ENCODE measurements around the gene PGM2L1. TPM values are rescaled to one million over a fixed set of nuclear protein-coding genes. Genes with fewer than 3 reads are reported as not detected.
"Not testable (repeated sequence)": the region's sequence is repeated elsewhere in the genome, so short reads cannot be mapped to it uniquely, and the experiment has no call there.

The PGM2L1 gene
- total RNA-seq, 1 donor from 2014 or later = 1.8 TPM

- intact Hi-C loops (cut with DNase I) = no loop called here
These were observed 44.2 kb downstream of the PGM2L1 start for GRCh38 chr11:74354036-74354435.

GRCh38 chr11:74347381-74347780 lies 50.9 kb downstream of the PGM2L1 start:
- intact Hi-C loops (cut with DNase I) = no loop called here
- no peak for DNase-seq (ENCODE audit: low spot score)

More at GRCh38 chr11:74354036-74354435, 44.2 kb downstream of the PGM2L1 start:
- no peak for DNase-seq (ENCODE audit: low spot score)

- intact Hi-C loops (cut with DNase I) = no loop called here
These were observed 52.8 kb downstream of the PGM2L1 start for GRCh38 chr11:74345420-74345819.

GRCh38 chr11:74341921-74342320 lies 56.3 kb downstream of the PGM2L1 start:
- DNase-seq (ENCODE audit: low spot score) = no peak
- intact Hi-C loops (cut with DNase I) = no loop called here

More at GRCh38 chr11:74345420-74345819, 52.8 kb downstream of the PGM2L1 start:
- DNase-seq (ENCODE audit: low spot score) = no peak

- no peak for DNase-seq (ENCODE audit: low spot score)
- intact Hi-C loops (cut with DNase I) = no loop called here
These were observed 58.6 kb downstream of the PGM2L1 start for GRCh38 chr11:74339619-74340018.

- intact Hi-C loops (cut with DNase I) = no loop called here
- no peak for DNase-seq (ENCODE audit: low spot score)
These were observed 59.3 kb downstream of the PGM2L1 start for GRCh38 chr11:74338963-74339362.

- DNase-seq (ENCODE audit: low spot score) = no peak
- intact Hi-C loops (cut with DNase I) = no loop called here
These were observed 65.0 kb downstream of the PGM2L1 start for GRCh38 chr11:74333193-74333592.

GRCh38 chr11:74332291-74332690 lies 65.9 kb downstream of the PGM2L1 start:
- intact Hi-C loops (cut with DNase I) = no loop called here

GRCh38 chr11:74331000-74331399 lies 67.2 kb downstream of the PGM2L1 start:
- DNase-seq (ENCODE audit: low spot score); intact Hi-C loops (cut with DNase I): not testable (repeated sequence)

More at GRCh38 chr11:74332291-74332690, 65.9 kb downstream of the PGM2L1 start:
- no peak for DNase-seq (ENCODE audit: low spot score)

GRCh38 chr11:74330075-74330858 lies 68.0 kb downstream of the PGM2L1 start:
- intact Hi-C loops (cut with DNase I) = no loop called here
- no peak for DNase-seq (ENCODE audit: low spot score)

- intact Hi-C loops (cut with DNase I) = loop anchor here (10.0 kb wide), 3 partner anchors 68 to 362 kb away; partner anchors contain the start of gene PGM2L1
- DNase-seq (ENCODE audit: low spot score) = no peak
These were observed 71.2 kb downstream of the PGM2L1 start for GRCh38 chr11:74327076-74327475.

- no peak for DNase-seq (ENCODE audit: low spot score)
- intact Hi-C loops (cut with DNase I) = loop anchor here (10.0 kb wide), 3 partner anchors 68 to 362 kb away; partner anchors contain the start of gene PGM2L1
These were observed 71.6 kb downstream of the PGM2L1 start for GRCh38 chr11:74326665-74327064.

- peak; percentile 89 for DNase-seq (ENCODE audit: low spot score)
- intact Hi-C loops (cut with DNase I) = loop anchor here (10.0 kb wide), 3 partner anchors 69 to 361 kb away; partner anchors contain the start of gene PGM2L1
These were observed 72.3 kb downstream of the PGM2L1 start for GRCh38 chr11:74325649-74326645.

GRCh38 chr11:74322667-74323066 lies 75.6 kb downstream of the PGM2L1 start:
- intact Hi-C loops (cut with DNase I) = loop anchor here (10.0 kb wide), 3 partner anchors 68 to 358 kb away; partner anchors contain the start of gene PGM2L1

GRCh38 chr11:74321487-74322188 lies 76.6 kb downstream of the PGM2L1 start:
- no peak for DNase-seq (ENCODE audit: low spot score)
- intact Hi-C loops (cut with DNase I) = loop anchor here (10.0 kb wide), 3 partner anchors 67 to 357 kb away; partner anchors contain the start of gene PGM2L1

More at GRCh38 chr11:74322667-74323066, 75.6 kb downstream of the PGM2L1 start:
- peak; percentile 86 for DNase-seq (ENCODE audit: low spot score)

GRCh38 chr11:74320538-74320937 lies 77.7 kb downstream of the PGM2L1 start:
- no peak for DNase-seq (ENCODE audit: low spot score)
- intact Hi-C loops (cut with DNase I) = loop anchor here (10.0 kb wide), 3 partner anchors 66 to 356 kb away; partner anchors contain the start of gene PGM2L1

- DNase-seq (ENCODE audit: low spot score) = no peak
- intact Hi-C loops (cut with DNase I) = no loop called here
These were observed 79.0 kb downstream of the PGM2L1 start for GRCh38 chr11:74319139-74319816.

GRCh38 chr11:74318241-74318932 lies 79.8 kb downstream of the PGM2L1 start:
- intact Hi-C loops (cut with DNase I) = no loop called here
- DNase-seq (ENCODE audit: low spot score) = no peak

Data from cardiac septum (tissue), 1 donor.